Globus pallidus (tissue), 1 donor: ENCODE results near the gene LDLRAD2.

Source experiments
- DNase-seq: peaks from one replicate; pipeline ENCODE4 v3.0.0-alpha.2; 2015; ENCODE audit warnings: low spot score

Gene LDLRAD2

DNA sequence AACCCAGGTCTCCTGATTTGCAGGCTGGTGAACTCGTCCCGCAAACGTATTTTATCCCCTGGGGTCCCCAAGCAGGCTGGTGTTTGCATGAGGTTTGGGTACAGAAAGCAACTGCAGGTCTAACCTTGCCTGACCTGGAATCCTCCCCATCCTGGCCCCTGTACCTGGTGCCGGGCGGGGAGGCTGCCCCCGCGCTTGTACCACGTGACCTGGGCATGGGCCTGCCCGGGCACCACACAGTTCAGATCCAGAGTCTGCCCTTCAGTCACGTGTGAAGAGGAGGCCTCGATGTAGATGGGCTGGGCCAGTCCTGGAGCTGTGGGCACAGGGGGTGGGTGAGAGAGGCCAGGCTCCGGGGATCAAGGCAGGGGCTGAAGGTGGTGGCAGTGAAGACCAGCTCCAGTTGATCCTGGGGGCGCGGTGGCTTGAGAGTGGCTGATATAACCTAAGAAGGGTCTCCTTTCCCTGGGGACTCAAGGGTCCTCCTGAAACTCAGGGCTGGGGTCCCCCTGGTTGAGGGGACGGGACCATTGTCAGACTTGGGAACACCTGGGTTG, 30.6 kb downstream of the LDLRAD2 start:
- no peak for DNase-seq

DNA sequence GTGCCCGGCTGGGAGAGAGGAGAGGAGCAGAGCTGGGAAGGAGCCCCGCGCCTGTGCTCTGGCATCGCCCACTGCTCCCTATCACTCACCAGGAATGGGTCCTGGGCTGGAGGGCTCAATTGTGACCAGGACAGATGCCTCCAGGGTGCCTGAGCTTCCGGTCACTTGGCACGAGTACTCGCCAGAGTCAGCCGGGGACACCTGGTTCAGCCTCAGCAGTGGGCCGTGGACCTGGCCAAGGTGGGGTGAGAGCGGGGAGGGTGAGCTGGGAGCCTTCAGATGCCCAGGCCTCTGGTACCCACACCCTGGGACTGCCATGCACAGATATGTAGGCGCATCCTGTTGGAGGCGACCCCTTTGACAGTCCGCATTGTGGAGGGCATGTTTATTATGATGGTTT, 31.1 kb downstream of the LDLRAD2 start:
- DNase-seq, result no peak

DNA sequence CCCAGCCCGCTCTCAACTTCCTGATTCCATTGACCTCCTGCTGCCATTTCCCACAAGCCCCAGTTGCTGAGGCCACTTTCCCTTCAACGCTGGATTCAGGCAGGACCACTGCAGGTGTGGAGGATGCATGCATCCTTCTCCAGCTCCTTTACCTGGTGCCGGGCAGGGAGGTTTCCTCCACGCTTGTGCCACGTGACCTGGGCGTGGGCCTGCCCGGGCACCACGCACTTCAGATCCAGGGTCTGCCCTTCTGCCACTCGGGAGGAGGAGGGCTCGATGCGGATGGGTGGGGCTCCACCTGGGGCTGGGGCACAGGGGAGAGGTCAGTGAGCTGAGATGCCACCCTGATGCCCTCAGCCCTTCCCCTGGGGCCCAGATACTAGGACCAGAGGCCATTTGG, 31.9 kb downstream of the LDLRAD2 start:
- no peak for DNase-seq

DNA sequence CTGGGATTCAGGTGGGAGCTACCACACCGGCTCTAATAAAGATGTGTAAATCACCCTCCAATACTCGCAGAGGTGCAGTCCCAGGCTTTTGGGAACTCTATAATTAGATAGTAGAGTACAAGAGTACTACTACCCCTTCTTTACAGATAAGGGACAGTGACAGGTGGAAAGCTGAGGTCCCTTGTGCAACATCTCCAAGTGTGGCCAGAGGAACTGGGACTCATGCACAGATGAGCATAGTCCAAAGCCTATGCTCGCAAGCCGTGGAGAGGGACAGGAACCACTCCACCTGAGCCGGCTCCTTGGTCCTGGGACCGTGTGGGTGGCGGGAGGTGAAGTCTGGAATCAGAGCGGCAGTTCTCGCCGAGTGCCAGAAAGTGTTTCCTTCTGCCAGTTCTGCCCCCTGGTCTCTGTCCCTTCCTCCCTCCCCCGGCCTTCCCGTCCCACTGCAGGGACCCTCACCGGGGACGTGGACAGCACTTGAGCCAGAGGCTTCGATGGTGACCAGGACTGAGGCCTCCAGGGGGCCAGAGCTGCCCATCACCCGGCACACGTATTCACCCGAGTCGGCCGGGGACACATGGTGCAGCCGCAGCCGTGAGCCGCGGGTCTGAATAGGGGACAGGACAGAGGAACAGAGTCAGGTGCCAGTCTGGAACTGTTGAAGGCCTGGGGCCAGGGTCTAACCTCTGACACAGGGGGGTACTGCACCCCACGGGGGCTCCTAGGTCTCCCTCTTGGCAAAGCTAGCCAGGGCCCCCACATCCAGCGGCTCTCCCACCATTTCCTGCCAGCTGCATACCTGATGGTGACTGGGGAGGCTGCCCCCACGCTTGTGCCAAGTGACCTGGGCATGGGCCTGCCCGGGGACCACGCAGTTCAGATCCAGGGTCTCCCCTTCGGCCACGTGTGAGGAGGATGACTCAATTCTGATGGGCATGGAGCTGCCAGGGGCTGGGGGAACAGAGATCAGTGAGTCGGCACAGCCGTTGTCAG, 33.9 kb downstream of the LDLRAD2 start:
- no peak for DNase-seq

DNA sequence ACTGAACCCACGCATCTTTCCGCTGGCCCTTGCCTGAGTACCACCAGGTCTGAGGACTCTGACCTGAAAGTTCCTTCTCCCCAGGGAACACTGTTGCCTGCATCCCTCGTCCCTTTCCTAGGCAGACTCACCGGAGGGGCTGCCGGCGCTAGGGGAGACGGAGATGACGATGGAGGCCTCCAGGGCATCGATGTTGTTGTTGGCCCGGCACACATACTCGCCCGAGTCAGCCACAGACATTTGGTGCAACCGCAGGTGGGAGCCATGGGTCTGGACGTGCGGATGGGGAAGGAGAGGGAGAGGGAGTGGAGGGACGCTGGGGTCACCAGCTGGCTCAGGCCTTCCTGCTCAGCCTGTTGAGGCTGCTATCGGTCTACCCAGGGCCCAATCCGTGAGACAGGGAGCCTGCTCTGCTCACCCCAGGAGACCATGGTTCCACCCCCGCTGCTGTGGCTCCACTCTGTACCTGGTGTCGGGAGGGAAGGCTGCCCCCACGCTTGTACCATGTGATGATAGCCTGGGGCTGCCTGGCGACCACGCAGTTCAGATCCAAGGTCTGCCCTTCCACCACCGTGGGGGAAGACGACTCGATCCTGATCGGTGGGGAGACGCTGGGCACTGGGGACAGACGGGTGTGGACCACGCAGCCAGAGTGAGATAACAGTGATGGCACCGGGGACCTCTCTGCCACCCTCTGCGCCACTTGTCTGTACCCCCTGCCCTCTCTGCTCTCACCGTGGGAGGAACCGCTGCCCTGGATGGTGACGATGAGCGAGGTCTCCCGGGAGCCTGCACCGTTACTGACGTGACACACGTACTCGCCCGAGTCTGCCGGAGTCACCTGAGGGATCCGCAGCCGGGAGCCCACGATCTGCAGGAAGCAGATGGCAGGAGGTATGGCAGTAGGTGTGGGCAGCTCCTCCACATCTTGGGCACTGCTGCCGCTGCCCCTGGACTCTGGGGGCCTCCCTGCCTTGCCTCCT, 35.4 kb downstream of the LDLRAD2 start:
- DNase-seq, result no peak

DNA sequence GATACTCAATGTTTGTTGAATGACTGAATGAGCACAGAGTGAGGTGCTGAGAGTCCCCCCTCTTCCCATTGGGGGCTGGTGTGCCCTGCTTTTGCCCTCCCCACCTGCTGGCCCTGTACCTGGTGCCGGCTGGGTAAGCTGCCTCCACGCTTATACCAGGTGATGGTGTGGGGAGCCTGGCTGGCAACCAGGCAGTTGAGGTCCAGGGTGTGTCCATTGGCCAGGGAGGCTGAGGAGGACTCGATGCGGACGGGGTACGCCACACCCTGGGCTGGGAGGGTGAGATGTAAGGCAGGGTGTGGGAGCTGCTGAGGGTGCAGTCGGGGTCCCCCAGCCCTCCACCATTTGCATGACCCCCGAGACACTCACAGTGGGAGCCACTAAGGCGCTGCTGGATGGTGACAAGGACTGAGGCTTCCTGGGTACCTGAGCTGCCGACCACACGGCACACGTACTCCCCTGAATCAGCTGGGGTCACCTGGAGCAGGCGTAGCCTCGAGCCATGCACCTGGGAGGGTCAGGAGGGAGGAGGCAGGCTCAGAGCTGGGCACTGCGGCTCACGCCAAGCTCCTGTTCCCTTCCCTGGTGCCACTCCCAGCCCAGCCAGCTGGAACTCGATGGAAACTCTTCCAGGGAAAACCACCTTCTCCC, 36.6 kb downstream of the LDLRAD2 start:
- DNase-seq, result no peak

DNA sequence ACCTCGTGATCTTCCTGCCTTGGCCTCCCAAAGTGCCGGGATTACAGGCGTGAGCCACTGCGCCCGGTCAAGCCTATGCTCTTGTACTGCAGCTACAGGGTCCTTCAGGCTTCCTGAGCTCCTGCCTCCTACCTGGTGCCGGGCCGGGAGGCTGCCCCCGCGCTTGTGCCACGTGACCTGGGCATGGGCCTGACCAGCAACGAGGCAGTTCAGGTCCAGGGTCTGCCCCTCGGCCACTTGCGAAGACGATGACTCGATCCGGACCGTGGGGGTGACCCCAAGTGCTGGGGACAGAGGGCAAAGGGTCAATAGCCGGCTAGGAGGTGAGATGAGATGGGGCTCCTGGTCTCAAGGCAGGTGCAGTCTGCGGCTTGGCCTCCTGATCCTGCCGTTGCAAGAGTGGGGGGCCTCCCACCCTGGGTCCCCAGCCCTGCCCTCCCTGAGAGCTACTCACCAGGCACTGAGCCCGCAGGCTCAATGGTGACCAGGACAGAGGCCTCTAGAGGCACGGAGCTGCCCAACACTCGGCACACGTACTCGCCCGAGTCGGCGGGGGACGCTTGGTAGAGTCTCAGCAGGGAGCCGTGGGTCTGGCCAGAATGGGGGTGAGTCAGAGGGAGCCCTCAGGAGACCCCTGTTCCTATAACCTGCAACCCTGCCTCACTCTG, 38.0 kb downstream of the LDLRAD2 start:
- DNase-seq, result no peak

DNA sequence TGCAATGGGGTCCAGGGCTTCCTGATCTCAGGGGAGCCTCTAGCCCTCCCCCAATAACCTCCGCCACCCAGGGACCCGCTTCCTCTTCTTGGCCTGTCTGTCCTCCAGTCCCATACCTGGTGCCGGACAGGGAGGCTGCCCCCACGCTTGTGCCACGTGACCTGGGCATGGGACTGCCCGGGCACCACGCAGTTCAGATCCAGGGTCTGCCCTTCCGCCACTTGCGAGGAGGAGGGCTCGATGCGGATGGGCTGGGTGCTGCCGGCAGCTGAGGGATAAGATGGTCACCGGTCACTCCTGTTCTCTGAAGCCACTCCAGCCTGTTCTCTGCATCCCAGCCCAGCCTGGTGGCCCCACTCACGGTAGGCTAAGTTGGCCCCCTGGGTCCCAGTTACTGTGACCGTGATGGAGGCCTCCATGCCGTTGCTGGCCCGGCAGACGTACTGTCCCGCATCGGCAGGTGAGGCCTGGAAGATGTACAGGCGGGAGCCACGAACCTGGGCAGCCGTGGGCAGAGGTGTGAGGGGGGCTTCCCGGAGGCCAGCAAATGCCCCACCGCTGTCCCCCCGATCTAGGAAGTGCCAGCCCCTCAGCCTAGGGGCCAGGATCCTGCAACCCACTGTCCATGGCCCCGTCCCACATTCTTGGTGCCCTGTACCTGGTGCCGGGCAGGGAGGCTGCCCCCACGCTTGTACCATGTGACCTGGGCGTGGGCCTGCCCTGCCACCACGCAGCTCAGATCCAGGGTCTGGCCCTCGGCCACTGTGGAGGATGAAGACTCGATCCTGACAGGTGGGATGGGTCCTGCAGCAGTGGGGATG, 39.6 kb downstream of the LDLRAD2 start:
- no peak for DNase-seq

DNA sequence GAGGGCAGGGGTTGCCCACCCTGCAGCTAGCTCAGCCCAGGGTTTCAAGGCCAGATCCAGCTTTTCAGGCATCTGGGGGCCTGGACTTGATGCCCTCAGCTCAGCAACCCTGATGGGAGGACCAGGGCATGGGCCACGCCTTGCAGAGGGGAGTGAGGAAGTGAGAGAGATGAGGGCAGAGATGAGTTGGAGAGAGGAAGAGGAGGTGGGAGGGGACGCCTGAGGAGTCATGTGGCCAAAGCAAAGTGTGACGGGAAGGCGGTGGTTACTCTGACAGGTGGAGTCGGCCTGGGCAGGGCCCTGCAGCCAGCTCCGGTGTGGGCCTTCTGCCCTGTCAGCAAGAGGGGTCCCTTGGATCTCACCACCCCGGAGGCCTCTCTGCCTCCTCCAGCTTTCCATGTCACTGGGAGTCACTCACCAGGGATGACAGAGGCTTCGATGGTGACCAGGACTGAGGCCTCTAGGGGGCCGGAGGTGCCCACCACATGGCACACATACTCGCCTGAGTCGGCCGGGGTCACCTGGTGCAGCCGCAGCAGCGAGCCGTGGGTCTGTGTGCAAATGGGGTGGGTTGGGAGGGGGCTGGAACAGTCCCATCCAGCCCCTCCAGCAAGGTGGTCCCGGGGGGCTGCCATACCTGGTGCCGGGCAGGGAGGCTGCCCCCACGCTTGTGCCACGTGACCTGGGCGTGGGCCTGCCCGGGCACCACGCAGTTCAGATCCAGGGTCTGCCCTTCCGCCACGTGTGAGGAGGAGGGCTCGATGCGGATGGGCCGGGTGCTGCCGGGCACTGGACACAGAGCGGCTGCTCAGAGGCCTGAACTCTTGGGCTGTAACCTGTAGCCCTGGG, 40.4 kb downstream of the LDLRAD2 start:
- DNase-seq, result no peak

DNA sequence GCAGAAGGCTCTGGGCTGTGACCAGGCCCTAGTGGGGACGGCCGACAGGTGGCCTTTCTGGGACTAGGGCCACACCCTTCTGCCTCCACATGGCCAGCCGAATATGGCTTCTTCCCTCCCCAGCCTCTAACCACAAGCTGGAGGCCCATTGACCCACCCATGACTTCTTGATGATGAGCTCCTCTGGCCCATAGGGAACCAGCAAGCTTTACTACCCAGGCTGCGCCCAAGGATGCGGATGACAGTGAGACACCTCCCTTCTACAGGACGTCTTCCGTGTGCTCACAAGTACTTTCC, 41.0 kb downstream of the LDLRAD2 start:
- no peak for DNase-seq

DNA sequence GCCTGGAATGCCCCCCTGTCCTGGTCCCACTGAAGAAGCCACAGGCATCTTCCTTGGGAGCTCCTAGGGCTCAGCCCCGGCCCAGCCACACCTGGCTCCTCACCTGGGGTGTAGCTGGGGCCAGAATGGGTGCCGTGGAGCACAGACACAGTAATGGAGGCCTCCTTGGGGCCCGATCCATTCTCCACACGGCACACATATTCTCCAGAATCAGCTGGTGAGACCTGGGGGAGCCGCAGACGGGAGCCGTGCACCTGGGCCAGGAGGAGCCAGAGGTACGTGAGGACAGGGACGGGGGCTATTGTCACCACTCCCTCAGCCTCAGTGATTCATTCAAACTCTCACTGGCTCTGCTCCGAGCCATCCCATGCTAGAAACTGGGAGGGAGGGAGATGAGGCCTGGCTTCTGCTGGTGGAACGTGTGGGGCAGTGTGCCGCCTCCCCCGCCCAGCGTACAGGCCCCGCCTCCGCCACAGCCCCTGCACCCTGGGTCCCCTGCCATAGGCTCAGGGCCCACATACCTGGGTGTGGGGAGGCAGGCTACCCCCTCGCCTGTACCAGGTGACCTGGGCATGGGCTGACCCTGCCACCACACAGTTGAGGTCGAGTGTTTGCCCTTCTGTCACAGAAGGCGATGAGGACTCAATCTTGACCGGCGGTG, 42.2 kb downstream of the LDLRAD2 start:
- DNase-seq, result no peak

DNA sequence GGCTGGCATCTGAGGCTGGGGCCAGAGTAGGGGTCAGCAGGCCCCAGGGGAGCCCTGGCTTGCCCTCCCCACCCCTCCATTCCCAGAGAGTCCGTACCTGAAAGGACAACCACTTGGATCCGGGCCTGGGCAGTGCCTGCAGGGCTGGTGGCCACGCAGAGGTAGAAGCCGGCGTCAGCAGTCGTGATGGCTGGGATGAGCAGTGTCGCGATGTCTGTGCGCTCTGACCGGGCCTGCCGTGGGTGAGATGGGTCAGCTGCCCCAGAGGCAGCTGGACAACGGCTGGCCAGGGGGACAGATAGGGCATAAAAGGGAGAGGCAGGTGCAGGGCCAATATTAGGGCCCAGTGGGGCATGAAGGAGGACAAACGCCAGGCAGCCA, 42.7 kb downstream of the LDLRAD2 start:
- DNase-seq, result no peak

DNA sequence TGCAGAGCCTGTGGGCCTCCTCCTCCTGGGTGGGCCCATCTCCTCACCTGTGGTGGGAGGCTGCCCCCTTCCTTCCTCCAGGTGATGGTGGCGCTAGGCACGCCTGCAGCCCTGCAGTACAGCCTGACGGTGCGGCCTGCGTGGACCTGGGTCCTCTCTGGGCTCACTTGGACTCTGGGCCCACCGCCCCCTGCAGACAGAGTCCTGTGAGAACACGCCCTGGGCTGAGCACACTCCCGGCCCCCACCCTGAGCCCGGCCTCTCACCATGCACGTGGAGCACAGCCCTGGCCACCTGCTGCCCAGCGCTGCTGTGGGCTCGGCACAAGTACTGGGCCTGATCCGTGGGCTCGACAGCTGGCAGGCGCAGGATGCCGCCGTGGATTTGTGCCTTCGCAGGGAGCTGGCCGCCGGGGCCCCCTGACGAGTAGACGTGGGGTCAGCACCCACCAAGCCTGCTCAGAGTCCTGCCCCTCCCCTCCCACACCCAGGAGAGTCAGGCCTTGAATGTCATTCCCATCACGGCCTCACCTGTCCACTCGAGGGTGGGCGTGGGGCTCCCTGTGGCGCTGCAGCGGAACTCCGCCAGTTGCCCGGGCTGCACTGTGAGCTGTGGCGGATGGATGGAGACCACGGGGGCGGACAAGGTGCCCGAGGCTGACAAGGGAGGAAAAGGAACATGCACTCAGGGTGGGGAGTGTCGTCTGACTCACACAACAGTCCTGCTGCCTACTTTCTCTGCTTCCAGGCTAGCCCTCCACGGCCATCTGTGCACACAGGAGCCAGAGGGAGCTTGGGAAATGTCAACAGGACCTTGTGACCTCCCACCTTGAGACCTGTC, 43.4 kb downstream of the LDLRAD2 start:
- no peak for DNase-seq

DNA sequence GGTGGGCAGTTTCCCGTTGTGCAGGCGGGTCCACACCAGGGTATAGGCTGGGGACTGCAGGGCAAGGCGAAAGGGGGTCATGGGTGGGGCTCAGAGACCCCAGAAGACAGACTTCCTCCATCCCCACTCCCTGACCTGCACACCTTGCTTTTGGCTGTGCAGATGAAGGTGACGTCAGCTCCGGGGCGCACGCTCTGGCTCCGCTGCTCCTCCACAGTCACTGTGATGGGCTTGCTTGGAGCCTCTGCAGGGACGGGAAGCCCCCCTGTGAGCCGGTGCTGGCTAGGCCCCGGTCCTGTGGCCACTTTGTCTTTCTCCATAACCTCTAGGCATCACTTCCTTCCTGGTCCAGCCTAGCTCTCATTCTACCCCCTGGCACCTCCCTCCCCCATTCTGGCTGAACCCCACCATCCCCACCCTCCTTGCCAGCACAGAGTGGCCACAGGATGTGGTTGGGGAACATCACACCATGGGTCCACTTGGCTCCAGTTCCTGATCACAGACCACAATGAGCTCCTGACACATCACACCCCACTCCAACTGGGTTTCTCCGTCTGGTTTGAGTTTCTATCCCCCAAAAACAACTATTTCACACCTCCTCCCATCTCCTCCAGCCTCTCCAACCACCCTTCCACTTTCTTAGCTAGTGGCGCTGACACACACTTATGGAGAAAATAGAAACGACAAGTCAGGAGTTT, 45.2 kb downstream of the LDLRAD2 start:
- DNase-seq, result no peak

DNA sequence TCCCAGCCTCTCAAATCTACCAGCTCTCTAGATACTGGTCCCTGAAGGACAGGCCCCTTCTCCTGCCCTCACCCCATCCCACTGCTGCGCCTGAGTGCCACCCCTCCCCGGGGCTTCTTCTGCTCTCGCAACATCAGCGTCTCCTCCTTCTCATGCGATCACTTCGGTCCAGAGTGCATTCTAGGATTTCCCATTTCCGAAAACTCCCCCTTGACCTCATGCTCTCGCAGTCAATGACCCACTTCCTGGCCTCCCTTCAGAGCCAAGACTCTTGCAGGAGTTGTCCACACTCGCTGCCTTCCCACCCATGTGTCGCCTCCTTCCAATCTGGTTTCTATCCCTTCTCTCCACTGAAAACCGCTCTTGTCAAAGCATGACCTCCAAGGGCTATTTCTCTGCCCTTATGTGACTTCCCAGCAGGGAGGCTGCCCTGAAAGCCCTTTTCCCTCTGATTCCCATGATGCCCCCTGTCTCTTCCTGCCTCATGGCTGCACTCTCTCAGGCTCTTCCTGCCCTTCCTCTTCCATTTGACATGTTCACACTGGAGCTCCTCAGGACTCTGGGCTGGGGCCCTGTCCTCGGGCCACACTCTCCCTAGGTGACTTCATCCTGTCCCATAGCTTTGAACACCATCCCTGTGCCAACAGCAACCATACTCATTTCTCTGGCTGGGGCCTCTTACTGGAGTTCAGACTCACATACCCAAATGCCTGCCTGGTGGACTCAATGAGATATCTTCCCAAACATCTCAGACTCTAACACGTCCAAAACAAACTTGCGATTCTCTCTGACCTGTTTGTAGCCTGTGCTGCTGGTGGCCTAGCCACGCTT, 46.0 kb downstream of the LDLRAD2 start:
- no peak for DNase-seq

DNA sequence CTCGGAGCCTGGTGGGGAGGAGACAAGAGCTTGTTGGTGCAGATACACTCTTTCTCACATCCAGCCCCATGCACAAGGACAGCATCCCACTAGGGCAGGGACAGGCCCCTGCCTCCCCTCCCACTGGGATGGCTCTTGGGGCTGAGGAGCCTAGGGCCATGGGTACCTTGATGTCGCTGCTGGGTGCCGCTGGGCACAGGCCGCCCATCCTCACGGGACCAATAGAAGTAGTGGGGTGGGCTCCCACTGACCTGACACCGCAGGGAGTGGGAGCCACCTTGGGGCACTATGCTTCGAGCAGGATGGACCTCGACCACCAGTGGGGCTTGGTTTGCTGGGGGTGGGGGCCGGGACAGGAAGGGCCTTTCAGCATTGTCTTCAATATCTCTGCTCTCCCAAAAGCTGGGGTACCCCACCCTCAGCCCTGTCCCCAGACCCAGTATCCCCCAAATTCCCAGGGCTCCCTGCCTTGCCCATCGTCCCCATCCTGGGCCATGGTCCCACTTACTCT, 47.7 kb downstream of the LDLRAD2 start:
- DNase-seq, result no peak
